K562 (cell line): ENCODE measurements around the gene RPP38. TPM values are rescaled to one million over a fixed set of nuclear protein-coding genes. Genes with fewer than 3 reads are reported as not detected.

Source experiments
- BHLHE40 ChIP-seq: IDR thresholded peaks from 2 replicates; pipeline ENCODE4 v1.6.1; 2011; ENCODE audit warnings: low read length, improper control_type of control experiment
- CUX1 ChIP-seq: fragments of 200-800 bp; sonication (Bioruptor generic); IDR thresholded peaks from 2 replicates; pipeline ENCODE4 v1.6.1; 2016; ENCODE audit warnings: missing genetic modification characterization, missing compliant biosample characterization
- ETV1 ChIP-seq: fragments of 450-650 bp; conservative IDR thresholded peaks from 2 replicates; pipeline ENCODE4 v1.6.1; 2016; ENCODE audit warnings: missing genetic modification characterization, control low read depth, low read depth, missing compliant biosample characterization
- GMEB1 ChIP-seq: fragments of 250-450 bp; sonication (Bioruptor Pico); IDR thresholded peaks from 2 replicates; pipeline ENCODE4 v1.4.0; 2020; ENCODE audit warnings: mild to moderate bottlenecking
- HBP1 ChIP-seq: fragments of 450-650 bp; formaldehyde crosslinking; IDR thresholded peaks from 2 replicates; pipeline ENCODE4 v1.4.0; 2022; ENCODE audit warnings: missing genetic modification characterization
- KDM2B ChIP-seq: fragments of 250-450 bp; sonication (Bioruptor Pico); IDR thresholded peaks from 2 replicates; pipeline ENCODE4 v1.8.0; 2021; ENCODE audit warnings: mild to moderate bottlenecking, moderate library complexity
- MBD2 ChIP-seq: sonication (generic); IDR thresholded peaks from 2 replicates; pipeline ENCODE4 v1.6.1; 2016; ENCODE audit warnings: low read depth, borderline replicate concordance
- PHF21A ChIP-seq: fragments of 450-650 bp; IDR thresholded peaks from 2 replicates; pipeline ENCODE4 v1.6.1; 2017; ENCODE audit warnings: low read depth, borderline replicate concordance
- RBFOX2 ChIP-seq: fragments of 200-400 bp; formaldehyde crosslinking; IDR thresholded peaks from 2 replicates; pipeline ENCODE4 v1.6.1; 2017; ENCODE audit warnings: low read depth, mild to moderate bottlenecking, low read length, moderate library complexity
- RBM34 ChIP-seq: fragments of 200-400 bp; formaldehyde crosslinking; IDR thresholded peaks from 2 replicates; pipeline ENCODE4 v1.6.1; 2018; ENCODE audit warnings: low read length, borderline replicate concordance; ENCODE audit not compliant: insufficient read depth
- RBM39 ChIP-seq: fragments of 200-400 bp; formaldehyde crosslinking; optimal IDR thresholded peaks from 2 replicates; pipeline ENCODE3; 2018; ENCODE audit warnings: low read depth, low read length
- XRCC5 ChIP-seq: fragments of 200-400 bp; formaldehyde crosslinking; IDR thresholded peaks from 2 replicates; pipeline ENCODE4 v1.6.1; 2017; ENCODE audit warnings: low read depth, mild to moderate bottlenecking, low read length
- YY1 ChIP-seq, 3 experiments: IDR thresholded peaks; 2 replicates each; pipeline ENCODE4 v1.6.1; 2011; ENCODE audit warnings: low read length in 2 of 3, mild to moderate bottlenecking in 2 of 3, moderate library complexity in 2 of 3, borderline replicate concordance in 1 of 3, control low read depth in 1 of 3, low read depth in 1 of 3; ENCODE audit not compliant: insufficient read depth in 3 of 3, insufficient replicate concordance in 2 of 3, control insufficient read depth in 1 of 3, insufficient read length in 1 of 3; ENCODE audit errors: extremely low read depth in 1 of 3
- ZNF121 ChIP-seq: sonication (generic); formaldehyde crosslinking; conservative IDR thresholded peaks from 2 replicates; pipeline ENCODE4 v1.8.0; 2022; ENCODE audit warnings: missing genetic modification reagents
- ZNF280B ChIP-seq: fragments of 250-450 bp; sonication (Bioruptor Pico); IDR thresholded peaks from 2 replicates; pipeline ENCODE4 v1.5.1; 2021; ENCODE audit warnings: mild to moderate bottlenecking
- polyA plus RNA-seq, 8 experiments: library from polyadenylated mRNA; depleted of rRNA in 4 of 8; stranded (reverse) in 5 of 8; unstranded in 3 of 8; fragments of >200 nt; fragmentation: Nextera tagmentation in 2 of 8; fragmentation: Illumina TruSeq in 1 of 8; extraction: Ambion mirVana in 2 of 8; extraction: Trizol in 1 of 8; gene quantifications; 2 replicates each; pipeline versions ENCODE4 v1.2.1 to v1.2.3, GENCODE V29; 2011 to 2014; ENCODE audit warnings: inconsistent platforms in 1 of 8, missing spikeins in 1 of 8
- total RNA-seq, 7 experiments: library from RNA; depleted of rRNA in 6 of 7; stranded (reverse); fragments of >200 nt in 6 of 7; fragmentation: Illumina TruSeq in 2 of 7; extraction: Trizol in 2 of 7; gene quantifications; 2 replicates each; pipeline versions ENCODE4 v1.2.1 to v1.2.3, GENCODE V29; 2011 to 2021; ENCODE audit warnings: low replicate concordance in 1 of 7

Gene RPP38
- total and polyA plus RNA-seq, 9 of the 15 experiments (the other 6 are each of a cell fraction or from before 2014, with no cell fraction given), result 26.3 to 58.6 (median 33.8) TPM

GRCh38 chr10:15088428-15089261, 8.5 kb upstream of the RPP38 start, which contains the start of gene ACBD7 (continued):
- no peak for TF ChIP-seq CUX1
- no peak for TF ChIP-seq XRCC5
- no peak for TF ChIP-seq RBM39
- TF ChIP-seq ZNF121 (CRISPR knock-in tag), result no peak
- no peak for TF ChIP-seq ETV1 (tag)
- no peak for TF ChIP-seq PHF21A
- TF ChIP-seq BHLHE40, result no peak
- TF ChIP-seq KDM2B, result 0 out of 2 replicates have a peak, but pooled peaks have one; percentile 5
- TF ChIP-seq HBP1, result no peak
- peak in 1 of 3 experiments; percentile 40 for TF ChIP-seq YY1 (IDR thresholded peaks at IDR 0.05; ENCODE audit: borderline replicate concordance in 1 of 3, control insufficient read depth in 1 of 3, extremely low read depth in 1 of 3, insufficient read depth in 3 of 3, insufficient read length in 1 of 3, insufficient replicate concordance in 2 of 3, low read depth in 1 of 3, low read length in 2 of 3)
- no peak for TF ChIP-seq ZNF280B (CRISPR knock-in tag)
- TF ChIP-seq RBFOX2, result peak; percentile 63
- no peak for TF ChIP-seq GMEB1 (CRISPR knock-in tag)
- TF ChIP-seq MBD2, result peak; percentile 46; the same call in 1 of the 2 replicates
- TF ChIP-seq RBM34, result 0 out of 2 replicates have a peak, but pooled peaks have one; percentile 27
